H1 (cell line): ENCODE results near the gene POLH. TPM values are rescaled to one million over a fixed set of nuclear protein-coding genes. Genes with fewer than 3 reads are reported as not detected.
"Not testable (repeated sequence)": the region's sequence is repeated elsewhere in the genome, so short reads cannot be mapped to it uniquely, and the experiment has no call there.

ENCODE experiments used
- CTCF ChIA-PET: fragments of 300-600 bp; sonication (Branson Sonifier 250); formaldehyde crosslinking; loops from one replicate; lab custom pipeline; 2021; ENCODE audit not compliant: partially characterized antibody; lab: Charles Lee
- POLR2A ChIA-PET: fragments of 300-600 bp; sonication (Branson Sonifier 250); formaldehyde crosslinking; loops from one replicate; lab custom pipeline; 2021; ENCODE audit warnings: inconsistent platforms; ENCODE audit not compliant: partially characterized antibody; lab: Charles Lee
- DNase-seq, 2 experiments: peaks; one replicate each; pipeline versions ENCODE4 v3.0.0 to v3.0.0-alpha.2; 2010 to 2022; ENCODE audit warnings: low spot score in 2 of 2, low read depth in 1 of 2, mixed read lengths in 1 of 2
- FAIRE-seq: peaks from 2 replicates; lab custom pipeline; 2011; peaks lifted over from hg19 to GRCh38; lab: Jason Lieb, UNC
- H2AFZ ChIP-seq: 2 replicates; pipeline ENCODE4 v1.8.1; 2012; ENCODE audit warnings: low read length, inconsistent platforms
- H2AK5ac ChIP-seq: 2 replicates; pipeline ENCODE4 v1.6.1; 2013; ENCODE audit warnings: low read depth, low read length
- H2BK120ac ChIP-seq: replicated peaks from 2 replicates; pipeline ENCODE3; 2013; ENCODE audit warnings: low read depth, low read length, inconsistent platforms
- H2BK12ac ChIP-seq: 2 replicates; pipeline ENCODE4 v1.6.1; 2013; ENCODE audit warnings: low read depth, low read length
- H2BK15ac ChIP-seq: 2 replicates; pipeline ENCODE4 v1.6.1; 2013; ENCODE audit warnings: low read length
- H2BK20ac ChIP-seq: 2 replicates; pipeline ENCODE4 v1.6.1; 2013; ENCODE audit warnings: low read length
- H2BK5ac ChIP-seq: 2 replicates; pipeline ENCODE4 v1.6.1; 2013; ENCODE audit warnings: low read depth, low read length
- H3K14ac ChIP-seq: 2 replicates; pipeline ENCODE4 v1.6.1; 2013; ENCODE audit warnings: inconsistent platforms; ENCODE audit not compliant: insufficient read length
- H3K18ac ChIP-seq: 2 replicates; pipeline ENCODE4 v1.6.1; 2013; ENCODE audit warnings: low read length; ENCODE audit errors: extremely low read depth
- H3K23ac ChIP-seq: 2 replicates; pipeline ENCODE4 v1.6.1; 2013; ENCODE audit warnings: inconsistent platforms; ENCODE audit not compliant: insufficient read length
- H3K23me2 ChIP-seq: 2 replicates; pipeline ENCODE4 v1.6.1; 2013; ENCODE audit warnings: low read depth, low read length
- H3K27ac ChIP-seq: 2 replicates; pipeline ENCODE4 v1.6.1; 2011; ENCODE audit warnings: low read depth, low read length, inconsistent platforms
- H3K27me3 ChIP-seq, 4 experiments: replicated peaks in 1 of 4; 1 replicate in 1 of 4; 2 replicates in 3 of 4; pipeline versions ENCODE4 v1.6.1 to v1.8.1; 2011 to 2013; ENCODE audit warnings: low read length in 3 of 4, mild to moderate bottlenecking in 3 of 4, inconsistent platforms in 2 of 4, mixed read lengths in 2 of 4, moderate library complexity in 1 of 4; ENCODE audit not compliant: control insufficient read depth in 3 of 4, insufficient read depth in 3 of 4; ENCODE audit errors: extremely low read depth in 1 of 4
- H3K36me3 ChIP-seq, 4 experiments: 2 replicates each; pipeline versions ENCODE4 v1.6.1 to v1.8.1; 2011 to 2013; ENCODE audit warnings: mild to moderate bottlenecking in 4 of 4, low read length in 3 of 4, moderate library complexity in 2 of 4, control low read depth in 1 of 4, inconsistent platforms in 1 of 4; ENCODE audit not compliant: insufficient read depth in 4 of 4, control insufficient read depth in 2 of 4
- H3K4ac ChIP-seq: replicated peaks from 2 replicates; pipeline ENCODE3; 2013; ENCODE audit warnings: low read length, low read depth, mixed read lengths, inconsistent platforms; ENCODE audit not compliant: insufficient read length
- H3K4me1 ChIP-seq, 4 experiments: replicated peaks in 1 of 4; 1 replicate in 1 of 4; 2 replicates in 3 of 4; pipeline versions ENCODE4 v1.6.1 to v1.8.1; 2011 to 2013; ENCODE audit warnings: low read length in 3 of 4, inconsistent platforms in 2 of 4, mixed read lengths in 1 of 4; ENCODE audit not compliant: insufficient read depth in 4 of 4, control insufficient read depth in 3 of 4
- H3K4me2 ChIP-seq, 2 experiments: 2 replicates each; pipeline versions ENCODE4 v1.6.1 to v1.8.1; 2011 to 2013; ENCODE audit warnings: low read depth in 2 of 2, low read length in 2 of 2, control low read depth in 1 of 2, inconsistent platforms in 1 of 2, mild to moderate bottlenecking in 1 of 2; ENCODE audit not compliant: insufficient read depth in 1 of 2
- H3K4me3 ChIP-seq, 4 experiments: fragments of 200-600, 300-600 bp in 1 of 4; sonication (generic), shearing (Covaris generic), sonication (Bioruptor Twin) in 1 of 4; 2 replicates each; pipeline versions ENCODE4 v1.5.1 to v1.8.1; 2011 to 2016; ENCODE audit warnings: low read length in 4 of 4, low read depth in 3 of 4, control low read depth in 2 of 4, inconsistent platforms in 2 of 4, mild to moderate bottlenecking in 2 of 4, mixed read lengths in 1 of 4, moderate library complexity in 1 of 4; ENCODE audit not compliant: insufficient read depth in 2 of 4; ENCODE audit errors: extremely low read depth in 1 of 4
- H3K56ac ChIP-seq: replicated peaks from 2 replicates; pipeline ENCODE3; 2013; ENCODE audit warnings: low read depth, mild to moderate bottlenecking, mixed read lengths, low read length, inconsistent platforms; ENCODE audit not compliant: insufficient read length
- H3K79me1 ChIP-seq: 2 replicates; pipeline ENCODE4 v1.6.1; 2013; ENCODE audit warnings: low read depth, low read length, control low read depth
- H3K79me2 ChIP-seq, 2 experiments: 2 replicates each; pipeline versions ENCODE4 v1.6.1 to v1.8.1; 2012 to 2013; ENCODE audit warnings: low read length in 2 of 2, mild to moderate bottlenecking in 2 of 2, inconsistent platforms in 1 of 2; ENCODE audit not compliant: insufficient read depth in 2 of 2, control insufficient read depth in 1 of 2
- H3K9ac ChIP-seq, 4 experiments: replicated peaks in 1 of 4; 1 replicate in 1 of 4; 2 replicates in 3 of 4; pipeline versions ENCODE4 v1.6.1 to v1.8.1; 2011 to 2013; ENCODE audit warnings: low read depth in 3 of 4, low read length in 3 of 4, control low read depth in 2 of 4, mild to moderate bottlenecking in 2 of 4, moderate library complexity in 2 of 4, inconsistent platforms in 1 of 4; ENCODE audit errors: extremely low read depth in 1 of 4
- H3K9me3 ChIP-seq, 2 experiments: 2 replicates each; pipeline versions ENCODE4 v1.6.1 to v1.8.1; 2012 to 2013; ENCODE audit warnings: mild to moderate bottlenecking in 2 of 2, moderate library complexity in 2 of 2, control low read depth in 1 of 2, inconsistent platforms in 1 of 2, low read depth in 1 of 2, low read length in 1 of 2, mixed read lengths in 1 of 2; ENCODE audit not compliant: insufficient read depth in 2 of 2
- H4K20me1 ChIP-seq, 2 experiments: replicated peaks in 1 of 2; 2 replicates each; pipeline versions ENCODE3 to v1.8.1; 2011 to 2013; ENCODE audit warnings: inconsistent platforms in 2 of 2, low read length in 2 of 2, mild to moderate bottlenecking in 1 of 2; ENCODE audit not compliant: insufficient read depth in 2 of 2, control insufficient read depth in 1 of 2
- H4K5ac ChIP-seq: 2 replicates; pipeline ENCODE4 v1.6.1; 2013; ENCODE audit warnings: low read length, low read depth, mixed read lengths, inconsistent platforms; ENCODE audit not compliant: insufficient read length
- H4K8ac ChIP-seq: 2 replicates; pipeline ENCODE4 v1.8.0; 2013; ENCODE audit warnings: mild to moderate bottlenecking, moderate library complexity, low read length, inconsistent platforms; ENCODE audit not compliant: insufficient read depth; ENCODE audit errors: extremely low read depth
- H4K91ac ChIP-seq: replicated peaks from 2 replicates; pipeline ENCODE3; 2013; ENCODE audit warnings: low read length, mixed read lengths, inconsistent platforms; ENCODE audit not compliant: insufficient read length
- RNF2 ChIP-seq: fragments of 200-900, 300-1000 bp; sonication (generic); IDR thresholded peaks from 2 replicates; pipeline ENCODE4 v1.7.1; 2016; ENCODE audit warnings: borderline replicate concordance, low read depth, mild to moderate bottlenecking, antibody characterized with exemption, low read length; ENCODE audit not compliant: poor library complexity, severe bottlenecking; ENCODE audit errors: missing control alignments
- WGBS, 2 experiments: shearing (Covaris generic) in 1 of 2; methylation state at CpG; one replicate each; pipeline versions ENCODE4 v1.1.6 to v1.1.7; 2013 to 2015; ENCODE audit warnings: low lambda C conversion rate in 2 of 2, mixed read lengths in 2 of 2, inconsistent platforms in 1 of 2, low coverage in 1 of 2, missing lambda C conversion rate in 1 of 2; ENCODE audit not compliant: insufficient replicate concordance in 2 of 2, insufficient coverage in 1 of 2, insufficient read length in 1 of 2; ENCODE audit errors: extremely low coverage in 1 of 2, missing lambda C conversion rate in 1 of 2; 5-methylcytosine and 5-hydroxymethylcytosine counted together
- polyA plus RNA-seq, 7 experiments: library from polyadenylated mRNA; depleted of rRNA in 3 of 7; stranded (reverse) in 5 of 7; unstranded in 2 of 7; fragments of >200 nt in 5 of 7; fragments of 200-250 nt in 2 of 7; gene quantifications; 1 replicate in 5 of 7; 2 replicates in 1 of 7; 4 replicates in 1 of 7; pipeline versions ENCODE4 v1.2.1 to v1.2.3, GENCODE V29; 2011 to 2013; ENCODE audit warnings: missing spikeins in 2 of 7, mixed read lengths in 2 of 7
- total RNA-seq: library from RNA; stranded (reverse); fragmentation: NEBNext Ultra II Directional; extraction: Animal tissue kit (Norgen Biotek cat#: 25700); gene quantifications from 2 replicates; pipeline ENCODE4 v1.2.1, GENCODE V29; 2021

Gene POLH
- total and polyA plus RNA-seq, 2 of the 8 experiments (the other 6 are each of a cell fraction or from before 2014, with no cell fraction given) = 5.8 to 12.4 TPM

DNA sequence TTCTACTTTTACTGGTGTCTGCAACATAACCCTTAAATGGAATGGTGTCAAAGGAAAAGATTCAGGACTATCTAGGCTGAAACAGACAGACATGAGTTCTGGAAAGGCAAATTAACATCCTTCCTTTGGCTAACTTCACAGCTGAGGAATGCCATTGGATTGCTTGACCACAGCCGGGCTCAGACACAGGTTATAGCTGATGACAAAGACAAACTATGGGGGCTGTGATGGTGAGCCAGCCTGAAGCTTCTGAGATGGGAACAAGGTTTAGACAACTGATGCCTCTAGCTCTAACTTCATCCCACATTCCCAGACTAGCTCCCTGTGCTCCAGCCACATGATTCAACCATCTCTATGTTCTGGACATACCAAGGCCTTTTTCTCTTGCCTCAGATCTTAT is 43.8 kb upstream of the POLH start (continued):
- no peak for TF ChIP-seq RNF2

DNA sequence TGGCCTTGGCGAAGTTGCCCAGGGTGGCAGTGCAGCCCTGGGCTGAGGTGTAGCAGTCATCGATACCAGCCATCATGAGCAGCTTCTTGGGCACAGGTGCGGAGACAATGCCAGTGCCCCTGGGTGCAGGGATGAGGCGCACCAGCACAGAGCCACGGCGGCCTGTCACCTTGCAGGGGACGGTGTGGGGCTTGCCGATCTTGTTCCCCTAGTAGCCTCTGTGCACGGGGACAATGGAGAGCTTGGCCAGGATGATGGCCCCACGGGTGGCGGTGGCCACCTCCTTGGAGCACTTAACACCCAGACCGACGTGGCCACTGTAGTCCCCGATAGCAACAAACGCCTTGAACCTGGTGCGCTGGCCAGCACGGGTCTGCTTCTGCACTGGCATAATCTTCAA is 37.0 kb upstream of the POLH start:
- 94% methylated on average over 16 of the region's 17 CpGs; no CpG with 5 or more reads in 1 of the 2 experiments for WGBS, 2 experiments
- H3K27me3 ChIP-seq, H4K91ac ChIP-seq, H2AFZ ChIP-seq, H3K9me3 ChIP-seq, H3K9ac ChIP-seq, FAIRE-seq, H4K8ac ChIP-seq, H2BK15ac ChIP-seq, H4K20me1 ChIP-seq, H3K27ac ChIP-seq, H3K23me2 ChIP-seq, H3K4me3 ChIP-seq, H3K79me2 ChIP-seq, H3K79me1 ChIP-seq, H3K4me2 ChIP-seq, H2AK5ac ChIP-seq, H3K23ac ChIP-seq, H3K18ac ChIP-seq, H3K56ac ChIP-seq, CTCF ChIA-PET, H4K5ac ChIP-seq, H2BK5ac ChIP-seq, H2BK20ac ChIP-seq, DNase-seq, H2BK120ac ChIP-seq, H3K14ac ChIP-seq, H3K4ac ChIP-seq, H3K4me1 ChIP-seq, H2BK12ac ChIP-seq: not testable (repeated sequence)
- POLR2A ChIA-PET = interaction anchor here (0.6 to 1.9 kb wide), 3 partner anchors 9 to 59 kb away, joined by 3 to 5 read pairs (median 3); no protein-coding TSS in a partner anchor
- H3K36me3 ChIP-seq = peaks cover 4 to 55% (median 29%) of the 10 kb centered on the region in 4 experiments
